CD14-positive monocyte (primary cell): ENCODE measurements around the gene NBDY. TPM values are rescaled to one million over a fixed set of nuclear protein-coding genes. Genes with fewer than 3 reads are reported as not detected.

Source experiments
- DNase-seq, 3 donors: peaks; one replicate each; pipeline ENCODE4 v3.0.0-alpha.2; 2011 to 2022
- H2AFZ ChIP-seq: 2 replicates; pipeline ENCODE4 v1.6.0; 2012; ENCODE audit warnings: mild to moderate bottlenecking, low read depth, low read length, inconsistent platforms; ENCODE audit not compliant: insufficient read depth, poor library complexity, severe bottlenecking
- H3K27ac ChIP-seq, 2 donors: 1 replicate in 1 of 2; 2 replicates in 1 of 2; pipeline ENCODE4 v1.5.1; 2012 to 2013; ENCODE audit warnings: low read length in 2 of 2, control low read depth in 1 of 2, inconsistent platforms in 1 of 2, low read depth in 1 of 2, mild to moderate bottlenecking in 1 of 2
- H3K27me3 ChIP-seq, 2 donors: one replicate each; pipeline versions ENCODE4 v1.6.0 to v1.6.1; 2011 to 2013; ENCODE audit warnings: low read length in 2 of 2; ENCODE audit not compliant: control insufficient read depth in 2 of 2, insufficient read depth in 2 of 2
- H3K36me3 ChIP-seq, 2 donors: replicated peaks in 1 of 2; 1 replicate in 1 of 2; 2 replicates in 1 of 2; pipeline versions ENCODE4 v1.5.1 to v1.6.1; 2012 to 2013; ENCODE audit warnings: low read length in 2 of 2, control low read depth in 1 of 2, inconsistent platforms in 1 of 2, mild to moderate bottlenecking in 1 of 2; ENCODE audit not compliant: insufficient read depth in 2 of 2, control insufficient read depth in 1 of 2
- H3K4me1 ChIP-seq, 2 donors: 1 replicate in 1 of 2; 2 replicates in 1 of 2; pipeline versions ENCODE4 v1.5.1 to v1.6.1; 2012 to 2013; ENCODE audit warnings: low read length in 2 of 2, control low read depth in 1 of 2, inconsistent platforms in 1 of 2, mild to moderate bottlenecking in 1 of 2, moderate library complexity in 1 of 2; ENCODE audit not compliant: insufficient read depth in 2 of 2, control insufficient read depth in 1 of 2
- H3K4me2 ChIP-seq: replicated peaks from 2 replicates; pipeline ENCODE3; 2012; ENCODE audit warnings: low read length, moderate library complexity, mild to moderate bottlenecking; ENCODE audit not compliant: poor library complexity, severe bottlenecking; ENCODE audit errors: extremely low read depth
- H3K4me3 ChIP-seq, 3 experiments: fragments of 200-600 bp in 1 of 3; sonication (generic) in 1 of 3; replicated peaks in 1 of 3; 1 replicate in 2 of 3; 2 replicates in 1 of 3; pipeline ENCODE4 v1.5.1; 2011 to 2013; ENCODE audit warnings: low read length in 3 of 3, mild to moderate bottlenecking in 3 of 3, control low read depth in 2 of 3, low read depth in 2 of 3, inconsistent platforms in 1 of 3, moderate library complexity in 1 of 3
- H3K79me2 ChIP-seq: 2 replicates; pipeline ENCODE4 v1.6.0; 2012; ENCODE audit warnings: mild to moderate bottlenecking, control low read depth, inconsistent platforms, low read length, moderate library complexity; ENCODE audit not compliant: insufficient read depth
- H3K9ac ChIP-seq: 2 replicates; pipeline ENCODE4 v1.6.0; 2017; ENCODE audit warnings: low read length, mild to moderate bottlenecking; ENCODE audit not compliant: insufficient read depth, poor library complexity, severe bottlenecking
- H3K9me3 ChIP-seq, 2 donors: replicated peaks in 1 of 2; 1 replicate in 1 of 2; 2 replicates in 1 of 2; pipeline versions ENCODE4 v1.5.1 to v1.6.1; 2012 to 2013; ENCODE audit warnings: low read length in 2 of 2, control low read depth in 1 of 2; ENCODE audit not compliant: control insufficient read depth in 1 of 2, insufficient read depth in 1 of 2
- H4K20me1 ChIP-seq: 2 replicates; pipeline ENCODE4 v1.6.0; 2012; ENCODE audit warnings: mild to moderate bottlenecking, low read length, control low read depth, moderate library complexity; ENCODE audit not compliant: insufficient read depth
- H3K27ac Mint-ChIP-seq, 7 donors: one replicate each; pipeline ENCODE4 v1.8.0; 2020; ENCODE audit warnings: mild to moderate bottlenecking in 7 of 7, mixed read lengths in 7 of 7, moderate library complexity in 6 of 7, inconsistent platforms in 2 of 7
- H3K27me3 Mint-ChIP-seq, 3 donors: one replicate each; pipeline ENCODE4 v1.8.0; 2021 to 2022; ENCODE audit warnings: low read depth in 3 of 3, mild to moderate bottlenecking in 3 of 3, mixed read lengths in 3 of 3, moderate library complexity in 3 of 3, inconsistent platforms in 1 of 3
- H3K36me3 Mint-ChIP-seq, 2 donors: one replicate each; pipeline ENCODE4 v1.8.0; 2020; ENCODE audit warnings: mixed read lengths in 2 of 2, inconsistent platforms in 1 of 2, mild to moderate bottlenecking in 1 of 2
- H3K4me1 Mint-ChIP-seq: one replicate; pipeline ENCODE4 v1.8.0; 2020; ENCODE audit warnings: mild to moderate bottlenecking, mixed read lengths
- H3K4me3 Mint-ChIP-seq, 2 donors: one replicate each; pipeline ENCODE4 v1.8.0; 2020; ENCODE audit warnings: mild to moderate bottlenecking in 2 of 2, mixed read lengths in 2 of 2, moderate library complexity in 1 of 2
- H3K9me3 Mint-ChIP-seq, 7 donors: one replicate each; pipeline ENCODE4 v1.8.0; 2020 to 2022; ENCODE audit warnings: mixed read lengths in 7 of 7, mild to moderate bottlenecking in 6 of 7, moderate library complexity in 6 of 7, inconsistent platforms in 2 of 7
- WGBS: methylation state at CpG from one replicate; pipeline ENCODE4 v1.1.5; 2013; ENCODE audit warnings: missing lambda C conversion rate; ENCODE audit not compliant: insufficient coverage; 5-methylcytosine and 5-hydroxymethylcytosine counted together
- intact Hi-C, 2 donors: fragments of 100-400 bp; cut with micrococcal nuclease; formaldehyde crosslinking; loops; one replicate each; pipeline versions ENCODE4 v1.15.0 to v1.15.1; 2023
- polyA plus RNA-seq, 3 donors: library from polyadenylated mRNA; depleted of rRNA in 1 of 3; unstranded in 2 of 3; stranded (reverse) in 1 of 3; fragments of 300-500 nt in 2 of 3; fragments of >200 nt in 1 of 3; fragmentation: Illumina TruSeq in 2 of 3; gene quantifications; 1 replicate in 2 of 3; 2 replicates in 1 of 3; pipeline ENCODE4 v1.2.3, GENCODE V29; 2012 to 2021
- TF ChIP-seq, protein P1 (sequence below): fragments of 200-600 bp; IDR thresholded peaks from one replicate; pipeline ENCODE4 v1.8.0; 2022; ENCODE audit warnings: antibody characterized with exemption, mild to moderate bottlenecking

The NBDY gene
- polyA plus RNA-seq, 3 donors = 14.4 to 24.9 (median 22.1) TPM

DNA sequence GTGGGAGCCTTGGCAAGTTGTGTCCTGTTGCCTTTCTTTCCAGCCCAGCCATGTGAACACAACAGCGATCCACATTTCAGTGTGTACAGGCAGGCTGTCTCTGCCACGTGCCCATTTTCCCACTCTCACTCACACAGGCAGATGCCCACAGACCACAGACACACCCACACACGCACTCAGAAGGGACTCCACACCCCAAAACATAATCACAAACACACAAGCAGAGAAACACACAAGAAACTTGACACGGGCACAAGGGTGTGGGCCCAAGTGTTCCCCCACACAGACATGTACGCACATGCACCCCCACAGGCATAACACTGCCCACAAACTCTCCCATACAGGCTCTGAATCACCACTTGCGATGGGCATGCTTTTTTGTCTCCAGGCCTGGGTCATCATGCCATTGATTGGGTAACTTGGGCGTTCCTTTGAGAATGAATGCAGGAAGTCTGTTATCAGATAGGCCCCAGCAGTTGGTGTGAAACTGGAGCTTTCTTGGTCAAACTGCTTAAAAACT lies 84.3 kb downstream of the NBDY start:
- TF ChIP-seq, protein P1, sequence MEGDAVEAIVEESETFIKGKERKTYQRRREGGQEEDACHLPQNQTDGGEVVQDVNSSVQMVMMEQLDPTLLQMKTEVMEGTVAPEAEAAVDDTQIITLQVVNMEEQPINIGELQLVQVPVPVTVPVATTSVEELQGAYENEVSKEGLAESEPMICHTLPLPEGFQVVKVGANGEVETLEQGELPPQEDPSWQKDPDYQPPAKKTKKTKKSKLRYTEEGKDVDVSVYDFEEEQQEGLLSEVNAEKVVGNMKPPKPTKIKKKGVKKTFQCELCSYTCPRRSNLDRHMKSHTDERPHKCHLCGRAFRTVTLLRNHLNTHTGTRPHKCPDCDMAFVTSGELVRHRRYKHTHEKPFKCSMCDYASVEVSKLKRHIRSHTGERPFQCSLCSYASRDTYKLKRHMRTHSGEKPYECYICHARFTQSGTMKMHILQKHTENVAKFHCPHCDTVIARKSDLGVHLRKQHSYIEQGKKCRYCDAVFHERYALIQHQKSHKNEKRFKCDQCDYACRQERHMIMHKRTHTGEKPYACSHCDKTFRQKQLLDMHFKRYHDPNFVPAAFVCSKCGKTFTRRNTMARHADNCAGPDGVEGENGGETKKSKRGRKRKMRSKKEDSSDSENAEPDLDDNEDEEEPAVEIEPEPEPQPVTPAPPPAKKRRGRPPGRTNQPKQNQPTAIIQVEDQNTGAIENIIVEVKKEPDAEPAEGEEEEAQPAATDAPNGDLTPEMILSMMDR = no peak
- H3K27me3 ChIP-seq = no peaks in the 10 kb centered on the region
- H4K20me1 ChIP-seq = no peaks in the 10 kb centered on the region
- H3K4me1 ChIP-seq = peaks cover 16 to 20% of the 10 kb centered on the region in 2 donors
- H3K27ac ChIP-seq = peak overlapping the region; percentile 90 to 92
- H3K27ac Mint-ChIP-seq = peak overlapping the region; percentile 91 to 100 (median 96)
- peak overlapping the region; percentile 42 for H3K9ac ChIP-seq
- H3K4me3 Mint-ChIP-seq = peak overlapping the region; percentile 81 to 87
- intact Hi-C loops = no loop called here
- no peaks in the 10 kb centered on the region for H3K79me2 ChIP-seq
- H2AFZ ChIP-seq = peak overlapping the region; percentile 39
- peak overlapping the region; percentile 67 for H3K4me2 ChIP-seq
- no peaks in the 10 kb centered on the region for H3K9me3 Mint-ChIP-seq
- H3K9me3 ChIP-seq = no peaks in the 10 kb centered on the region
- H3K4me1 Mint-ChIP-seq = peaks cover 38% of the 10 kb centered on the region
- H3K36me3 ChIP-seq = no peaks in the 10 kb centered on the region
- H3K36me3 Mint-ChIP-seq = no peaks in the 10 kb centered on the region
- 0% methylated on average over 4 of the region's 7 CpGs for WGBS
- peaks cover 0 to 13% (median 3%) of the 10 kb centered on the region in 3 donors for H3K27me3 Mint-ChIP-seq
- peak overlapping the region in 1 of 3 experiments; percentile 73 for H3K4me3 ChIP-seq
- DNase-seq = peak; percentile 76 to 89 (median 85)

DNA sequence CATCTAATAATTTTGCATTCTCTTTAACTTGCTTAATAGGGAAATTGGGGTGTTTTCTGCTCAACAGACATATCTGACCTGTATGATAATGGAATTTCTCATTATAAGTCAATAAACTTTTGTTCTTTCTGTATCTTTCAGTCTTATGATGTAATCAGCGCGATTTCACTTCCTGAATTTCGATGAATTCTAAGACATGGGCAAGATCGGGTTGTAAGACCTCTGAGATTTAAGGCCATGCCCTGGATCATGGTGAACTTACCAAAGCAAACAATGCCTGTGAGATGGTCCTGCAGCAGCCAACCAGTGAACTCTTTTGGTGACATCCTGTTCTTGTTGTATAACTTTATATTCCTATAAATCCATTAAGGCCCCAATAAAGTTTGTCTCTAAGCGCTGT lies 88.1 kb downstream of the NBDY start:
- no peaks in the 10 kb centered on the region for H3K27me3 ChIP-seq
- no peaks in the 10 kb centered on the region for H4K20me1 ChIP-seq
- Mint-ChIP-seq H3K4me1 (peaks cover 26% of the 10 kb centered on the region), H3K27me3 (peaks cover 0 to 4% (median 2%) of the 10 kb centered on the region in 3 donors), H3K9me3 (peaks cover 0 to 3% (median 0%) of the 10 kb centered on the region in 7 donors), H3K4me3 (no peak overlapping the region), H3K36me3 (no peaks in the 10 kb centered on the region), H3K27ac (peak overlapping the region in 1 of 7 donors; percentile 42)
- H2AFZ ChIP-seq = no peak overlapping the region
- WGBS = no CpG with 5 or more reads among the region's 5 CpGs
- peak in 2 of 3 donors; percentile 31 for DNase-seq
- no peak overlapping the region for H3K4me3 ChIP-seq
- intact Hi-C loops = no loop called here
- H3K79me2 ChIP-seq = no peaks in the 10 kb centered on the region
- H3K36me3 ChIP-seq = no peaks in the 10 kb centered on the region
- no peaks in the 10 kb centered on the region for H3K9me3 ChIP-seq
- no peak overlapping the region for H3K4me2 ChIP-seq
- H3K9ac ChIP-seq = no peak overlapping the region
- H3K4me1 ChIP-seq = peaks cover 16 to 20% of the 10 kb centered on the region in 2 donors
- TF ChIP-seq, protein P1 = no peak
- no peak overlapping the region for H3K27ac ChIP-seq
